Stimulated activated CD8-positive, alpha-beta memory T cell treated with anti-CD3 and anti-CD28 coated beads, Interleukin-4, amount 100 ng/mL, for 1 hour (primary cell): ENCODE data around the gene ABHD4.
"Not testable (repeated sequence)": the region's sequence is repeated elsewhere in the genome, so short reads cannot be mapped to it uniquely, and the experiment has no call there.

ENCODE experiments used
- DNase-seq, 2 donors: peaks; one replicate each; pipeline ENCODE4 v3.0.0-alpha.2; 2020; ENCODE audit warnings: low read depth in 2 of 2, low spot score in 1 of 2

The ABHD4 gene

DNA sequence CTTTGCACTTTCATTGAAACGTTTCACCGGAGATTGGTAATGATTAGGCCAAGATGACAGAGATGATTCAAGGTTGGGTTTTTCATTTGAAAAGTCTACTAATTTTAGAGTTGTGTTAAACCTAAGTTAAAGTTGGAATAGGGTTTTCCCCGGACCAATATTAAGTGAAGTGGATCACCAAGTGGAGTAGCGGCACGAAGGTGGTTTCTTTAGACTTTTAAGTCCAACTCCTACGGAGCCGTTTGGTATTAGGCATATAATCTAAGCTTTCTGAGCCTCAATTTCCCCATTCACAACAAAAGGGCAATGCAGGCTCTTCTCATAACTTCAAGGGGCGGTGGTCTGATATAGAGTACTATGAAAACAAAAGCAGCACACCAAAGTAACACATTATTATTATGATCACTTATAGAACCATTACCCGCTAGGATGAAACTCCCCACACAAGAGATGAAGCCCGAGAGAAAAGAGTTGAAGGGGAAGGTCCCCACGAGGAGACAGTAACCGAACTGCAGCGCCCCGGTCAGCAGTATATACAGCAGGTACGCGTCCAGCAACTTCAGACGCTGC, 9.5 kb upstream of the ABHD4 start:
- DNase-seq, result no peak

DNA sequence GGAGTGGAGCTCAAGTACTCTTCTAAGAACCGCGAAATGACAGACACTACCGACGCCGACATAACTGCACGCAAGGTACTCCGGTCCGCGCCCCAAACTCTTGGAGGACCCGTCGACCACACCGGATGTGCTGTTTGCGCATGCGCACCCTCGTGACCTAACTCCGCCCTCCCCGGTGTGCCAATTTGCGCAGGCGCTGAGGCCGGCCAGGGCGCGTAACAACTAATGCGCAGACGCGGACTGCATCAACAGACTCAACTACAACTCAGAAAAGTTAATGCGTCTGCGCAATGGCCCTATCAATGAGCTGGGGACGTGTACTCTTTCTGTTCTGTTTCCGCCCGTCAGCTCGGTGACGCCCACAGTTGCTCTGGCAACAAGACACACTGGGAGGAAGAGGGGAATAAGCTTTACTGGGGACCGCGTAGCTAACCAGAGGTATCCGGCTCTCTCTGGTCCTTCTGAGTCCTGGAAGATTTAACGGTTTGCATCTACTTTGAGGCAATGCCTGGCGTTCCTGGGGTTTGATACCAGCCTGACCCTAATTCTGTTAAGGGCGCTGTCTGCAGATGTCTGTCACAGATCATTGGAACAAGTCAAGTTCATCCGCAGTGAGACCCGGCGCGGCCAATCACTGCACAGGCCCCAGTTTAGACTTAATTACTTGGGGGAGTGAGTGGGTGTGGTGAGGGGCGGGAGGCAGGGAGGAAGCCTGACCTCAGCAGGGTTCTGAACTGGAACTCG, 8.8 kb upstream of the ABHD4 start, which contains the start of gene DAD1:
TSS of gene DAD1 (minus strand) at position 129 of the 744 bp plus-strand sequence. CDS start at position 62, 67 bp downstream.
- peak; percentile 99 to 100 for DNase-seq

DNA sequence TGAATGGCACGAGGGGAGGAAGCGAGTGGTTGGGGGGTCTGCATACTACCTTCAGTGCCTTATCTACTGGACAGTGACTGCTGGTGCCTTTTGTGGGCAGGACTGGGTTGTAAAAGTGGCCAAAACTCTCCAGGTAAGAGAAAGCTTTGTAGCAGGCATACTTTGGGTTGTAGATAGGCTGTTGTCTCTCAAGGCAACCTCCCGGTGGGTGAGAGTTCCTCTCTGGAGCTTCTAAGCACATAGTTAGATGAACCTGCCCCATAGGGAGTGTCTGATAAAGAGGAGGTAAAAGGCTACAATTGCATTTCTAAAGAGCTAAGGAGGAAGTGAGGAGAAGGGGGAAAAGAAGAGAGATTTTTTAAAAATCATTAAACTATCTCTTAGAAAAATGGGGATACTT, 4.9 kb upstream of the ABHD4 start:
- DNase-seq, result no peak

DNA sequence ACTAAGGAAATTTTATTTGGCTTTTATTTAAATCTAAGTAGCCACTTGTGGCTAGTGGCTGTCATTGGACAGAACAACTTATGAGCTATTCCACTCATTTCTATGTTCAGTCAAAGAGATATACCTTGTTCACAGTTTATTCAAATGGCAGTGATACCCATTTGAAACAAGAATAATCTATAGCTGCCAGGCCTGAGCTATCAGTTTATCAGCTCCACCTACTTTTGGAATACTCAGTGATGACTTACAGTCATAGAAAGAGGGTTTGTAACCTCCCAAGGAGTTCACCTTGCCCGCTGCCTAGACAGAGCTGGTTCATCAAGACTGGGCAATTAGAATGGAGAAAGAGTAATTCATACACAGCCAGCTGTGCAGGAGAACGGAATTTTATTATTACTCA, 4.5 kb upstream of the ABHD4 start:
- no peak for DNase-seq

DNA sequence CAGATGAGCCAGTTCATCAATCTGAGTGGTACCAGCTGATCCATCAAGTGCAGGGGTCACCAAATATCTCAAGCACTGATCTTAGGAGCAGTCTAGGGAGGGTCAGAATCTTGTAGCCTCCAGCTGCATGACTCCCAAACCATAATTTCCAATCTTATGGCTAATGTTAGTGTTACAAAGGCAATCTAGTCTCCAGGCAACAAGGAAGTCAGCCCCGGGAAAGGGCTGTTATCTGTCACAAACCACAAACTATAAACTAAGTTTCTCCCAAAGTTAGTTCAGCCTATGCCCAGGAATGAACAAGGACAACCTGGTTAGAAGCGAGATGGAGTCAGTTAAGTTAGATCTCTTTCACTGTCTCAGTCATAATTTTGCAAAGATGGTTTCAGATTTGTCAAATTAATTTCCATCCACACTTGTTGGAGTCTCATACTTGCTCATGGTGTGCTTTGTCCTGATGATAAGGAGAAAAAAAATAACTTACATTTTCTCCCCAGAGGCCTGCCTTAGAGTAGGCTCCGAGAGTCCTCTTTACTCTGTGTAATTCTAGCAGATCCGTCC, 3.9 kb upstream of the ABHD4 start:
- no peak for DNase-seq

DNA sequence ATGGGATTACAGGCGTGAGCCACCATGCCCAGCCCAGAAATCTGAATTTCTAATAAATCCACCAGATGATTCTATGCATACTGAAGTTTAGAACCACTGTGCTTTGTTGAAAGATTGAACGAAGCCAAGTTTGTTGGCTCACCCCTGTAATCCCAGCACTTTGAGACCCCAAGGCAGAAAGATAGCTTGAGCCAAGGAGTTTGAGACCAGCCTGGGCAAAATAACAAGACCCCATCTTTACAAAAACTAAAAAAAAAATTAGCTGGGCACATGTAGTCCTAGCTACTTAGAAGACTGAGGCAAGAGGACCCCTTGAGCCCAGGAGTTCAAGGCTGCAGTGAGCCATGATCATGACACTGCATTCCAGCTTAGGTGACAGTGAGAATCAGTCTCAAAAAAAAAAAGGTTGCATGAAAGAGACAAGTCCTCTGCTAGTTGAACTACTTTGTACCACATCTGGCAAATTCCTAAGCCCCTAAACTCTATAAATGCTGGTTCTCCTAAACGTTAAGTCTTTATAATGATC, 1.7 kb upstream of the ABHD4 start:
- no peak for DNase-seq

DNA sequence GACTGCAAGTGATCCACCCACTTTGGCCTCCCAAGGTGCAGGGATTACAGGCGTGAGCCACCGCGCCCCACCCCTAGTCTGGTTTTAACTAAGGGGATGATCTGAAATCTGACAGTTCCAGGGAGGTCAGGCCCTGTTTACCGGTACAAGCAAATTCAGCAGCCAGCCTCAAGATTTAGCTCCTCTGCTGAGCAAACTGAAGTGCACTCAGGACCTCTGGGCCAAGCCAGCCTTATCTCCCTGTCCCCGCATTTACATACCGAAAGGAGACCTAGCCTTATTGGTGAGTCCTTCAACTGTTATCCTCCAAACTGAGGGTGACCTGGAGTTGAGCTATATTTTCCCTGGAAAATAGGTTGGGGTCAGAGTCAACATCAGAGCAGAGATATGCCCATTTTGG, 835 bp upstream of the ABHD4 start:
- no peak for DNase-seq

DNA sequence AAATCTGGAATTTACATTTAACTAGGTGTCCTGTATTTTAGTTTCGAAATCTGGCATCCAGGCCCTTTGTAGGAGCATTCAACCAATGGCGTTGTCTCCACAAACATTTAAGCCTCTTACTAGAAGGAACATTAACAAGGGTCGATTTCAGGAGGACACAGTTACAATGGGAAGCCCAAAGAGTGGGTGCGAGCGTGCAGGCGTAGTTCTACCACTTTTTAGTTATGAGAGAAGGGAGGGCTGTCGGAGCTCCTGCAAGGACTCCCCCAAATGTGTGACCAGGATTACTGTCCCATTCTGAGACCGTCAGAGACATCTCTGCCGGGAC, 365 bp upstream of the ABHD4 start:
- DNase-seq, result no peak

DNA sequence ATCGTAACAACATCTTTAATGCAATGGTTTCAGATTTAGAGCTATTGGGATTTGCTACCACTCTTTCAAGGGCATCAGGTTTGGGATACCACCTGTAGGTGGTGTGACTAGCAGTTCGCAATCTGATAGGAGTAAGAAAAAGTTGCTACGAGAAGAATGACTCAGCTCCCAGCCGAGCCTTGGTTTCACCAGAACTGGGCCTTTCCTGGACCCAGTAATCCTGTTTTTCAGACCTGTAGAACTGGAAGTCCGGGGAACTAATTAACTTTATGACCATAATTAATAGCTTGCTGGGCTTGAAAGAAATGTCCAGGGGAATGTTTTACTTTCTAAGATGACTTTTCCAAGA, 770 bp downstream of the ABHD4 start:
- no peak for DNase-seq

DNA sequence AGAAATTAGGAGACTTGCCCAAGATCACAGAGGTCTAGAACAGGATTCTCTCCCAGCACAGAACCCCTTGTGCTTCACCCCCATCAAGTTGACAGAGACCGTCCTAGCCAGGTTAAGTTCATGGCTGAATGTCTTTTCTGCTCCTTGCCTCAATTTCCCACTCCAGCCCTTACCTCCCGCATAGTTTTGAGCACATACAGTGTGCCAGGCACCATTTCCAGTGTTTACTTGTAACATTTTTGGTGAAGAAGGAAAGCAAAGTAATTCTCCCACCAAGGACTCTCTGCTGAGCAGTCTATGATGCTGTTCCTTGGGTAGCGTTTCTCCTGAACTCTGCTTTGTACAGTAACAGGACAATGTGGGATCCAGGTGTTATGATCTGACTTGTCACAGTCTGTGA, 1.2 kb downstream of the ABHD4 start:
- DNase-seq, result no peak

DNA sequence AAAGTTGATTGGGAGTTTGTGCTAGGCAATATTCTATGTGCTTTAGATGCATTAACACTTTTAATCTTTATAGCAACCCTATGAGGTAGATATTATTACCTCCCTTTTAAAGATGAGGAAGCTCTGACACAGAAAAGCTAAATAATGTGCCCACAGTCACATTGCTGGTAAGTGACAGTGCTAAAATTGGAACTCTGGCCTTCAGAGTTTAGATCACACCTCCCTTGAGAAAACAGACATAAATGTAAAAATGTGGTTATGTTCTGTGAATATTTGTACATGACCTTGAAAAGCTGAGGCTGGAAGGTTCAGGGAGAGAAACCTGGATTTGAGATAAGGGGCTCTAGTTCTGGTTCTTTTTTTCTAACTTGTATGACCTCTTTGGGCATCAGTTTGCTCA, 1.9 kb downstream of the ABHD4 start:
- DNase-seq, result no peak

DNA sequence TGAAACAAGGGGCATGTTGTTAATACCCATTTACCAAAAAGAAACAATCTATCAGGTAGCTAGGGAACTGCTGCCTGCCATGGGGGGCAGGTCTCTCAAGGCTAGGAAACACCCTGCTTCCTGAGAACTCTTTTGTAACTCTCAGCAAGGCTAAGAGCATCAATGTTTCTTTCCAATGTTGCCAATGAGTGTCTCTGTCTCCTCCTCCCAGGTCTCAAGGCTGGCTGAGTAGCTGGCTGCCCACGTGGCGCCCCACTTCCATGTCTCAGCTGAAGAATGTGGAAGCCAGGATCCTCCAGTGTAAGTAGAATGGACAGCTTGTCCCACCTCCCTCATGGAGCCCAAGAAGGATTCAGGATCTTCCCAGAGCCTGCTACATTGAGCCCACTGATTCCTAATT, 3.4 kb downstream of the ABHD4 start:
- DNase-seq, result no peak

DNA sequence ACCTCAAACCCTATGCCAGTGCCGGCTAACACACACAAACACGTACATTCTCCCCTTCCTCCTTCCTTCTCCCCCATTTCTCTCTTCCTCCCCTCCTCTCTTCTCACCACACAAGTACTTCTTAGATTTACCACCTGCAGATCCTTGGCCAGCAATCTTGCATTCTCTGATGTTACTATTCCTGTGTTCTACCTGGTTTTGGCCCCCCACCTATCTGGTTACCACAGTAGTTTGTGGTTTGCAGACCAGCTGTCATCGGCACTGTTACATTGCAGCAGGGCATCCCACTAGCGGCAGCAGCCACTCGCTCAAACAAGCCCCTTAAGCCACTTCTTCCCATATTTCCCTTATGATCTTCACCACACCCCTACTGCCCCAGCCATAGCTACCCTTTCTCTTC, 3.9 kb downstream of the ABHD4 start:
- no peak for DNase-seq

DNA sequence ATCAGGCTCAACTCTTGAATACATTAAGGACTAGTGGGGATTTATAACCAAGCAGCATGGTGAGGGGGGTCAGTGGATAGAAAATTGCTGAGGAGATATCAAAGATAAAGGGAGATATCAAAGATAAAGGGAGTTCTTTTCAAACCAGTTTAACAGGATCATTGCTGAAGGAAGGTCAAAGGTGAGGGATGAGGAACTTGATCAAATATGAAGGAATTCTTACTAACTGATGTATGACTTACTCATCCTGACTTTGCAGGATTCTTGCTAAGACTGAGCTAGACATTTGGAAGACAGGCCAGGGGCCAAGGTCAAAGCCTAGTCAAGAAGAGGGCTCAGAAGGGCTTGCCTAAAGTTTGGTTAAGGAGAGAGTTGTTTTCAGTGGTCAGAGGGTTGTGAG, 4.8 kb downstream of the ABHD4 start:
- no peak for DNase-seq

DNA sequence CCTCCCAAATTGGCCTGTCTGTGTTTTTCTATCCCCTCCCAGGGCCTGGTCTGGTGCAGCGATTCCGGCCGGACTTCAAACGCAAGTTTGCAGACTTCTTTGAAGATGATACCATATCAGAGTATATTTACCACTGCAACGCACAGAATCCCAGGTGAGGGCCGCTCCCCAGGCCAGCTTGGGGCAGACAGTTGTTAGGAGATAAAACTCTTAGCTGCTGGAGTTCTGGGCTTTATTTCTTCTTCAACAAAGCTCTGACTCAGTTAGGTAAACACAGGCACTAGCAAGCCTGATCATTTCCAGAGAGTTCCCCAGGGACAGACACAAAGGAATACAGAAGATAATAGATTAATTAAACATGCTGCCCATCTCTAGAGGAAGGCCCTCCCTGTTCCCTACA, 8.3 kb downstream of the ABHD4 start:
- no peak for DNase-seq

DNA sequence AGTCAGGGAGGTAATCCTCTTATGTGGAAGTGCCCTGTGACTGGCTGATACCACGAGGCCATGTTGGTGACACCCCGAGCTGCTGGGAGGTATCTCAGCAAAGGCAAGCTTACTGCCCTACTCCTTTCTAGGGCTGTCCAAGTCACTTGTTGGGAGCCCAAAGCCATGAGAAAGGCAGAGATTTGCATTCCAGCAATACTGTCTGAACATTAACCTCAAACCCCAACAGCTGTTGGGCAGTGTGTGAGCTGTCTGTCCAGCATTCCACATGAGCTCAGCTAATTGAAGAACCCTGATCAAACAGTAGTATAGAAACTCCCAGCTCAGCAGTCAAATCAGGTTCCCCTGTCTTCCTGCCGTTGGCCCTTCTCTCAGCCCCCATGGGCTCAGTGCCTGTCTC, 9.2 kb downstream of the ABHD4 start:
- no peak for DNase-seq

DNA sequence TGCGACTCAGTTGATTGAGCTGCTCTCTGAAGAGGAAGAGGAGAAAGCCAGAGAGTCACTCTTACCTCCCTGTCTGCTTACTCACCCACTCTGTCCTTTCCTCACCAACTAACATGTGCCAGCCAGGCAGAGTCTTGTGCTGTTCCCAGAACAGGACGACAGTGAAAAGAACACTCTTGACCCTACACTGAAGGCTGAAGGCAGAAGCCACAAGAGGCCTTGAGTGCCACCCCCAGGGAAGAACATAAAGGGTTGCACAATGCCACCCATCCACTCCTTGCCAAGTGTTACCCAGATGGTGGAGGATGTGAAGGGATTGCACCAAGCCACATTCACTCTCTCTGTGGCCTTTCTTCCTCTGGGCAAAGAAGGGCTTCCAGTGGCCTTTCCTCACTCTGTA, 12.8 kb downstream of the ABHD4 start:
- DNase-seq, result no peak

DNA sequence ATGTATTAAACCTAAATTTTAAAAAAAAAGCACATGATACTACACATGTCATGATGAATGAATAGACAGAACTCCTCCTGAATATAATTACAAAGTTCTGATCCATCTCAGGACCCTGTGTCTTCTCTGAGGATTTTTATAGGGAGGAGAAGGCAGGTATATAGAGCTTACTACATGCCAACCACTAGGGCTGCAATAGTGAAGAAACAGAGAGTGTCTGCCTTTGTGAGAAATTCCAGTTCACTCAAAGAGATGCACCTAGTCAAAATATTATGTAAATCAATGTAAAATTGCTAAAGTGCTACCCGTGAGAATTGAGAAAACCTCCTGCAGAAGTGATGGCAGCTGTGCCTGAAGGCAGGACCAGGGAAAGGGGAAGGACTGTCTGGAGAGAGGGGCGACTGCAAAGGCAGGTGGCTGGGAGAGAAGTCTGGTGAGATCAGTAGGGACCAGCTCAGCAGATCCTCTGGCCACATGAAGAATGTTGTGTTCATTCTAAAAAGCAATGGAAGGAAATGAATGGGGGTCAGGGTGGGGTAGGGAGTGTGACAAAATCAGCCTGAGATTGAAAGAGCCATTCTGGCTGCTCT, 15.1 kb downstream of the ABHD4 start:
- no peak for DNase-seq

DNA sequence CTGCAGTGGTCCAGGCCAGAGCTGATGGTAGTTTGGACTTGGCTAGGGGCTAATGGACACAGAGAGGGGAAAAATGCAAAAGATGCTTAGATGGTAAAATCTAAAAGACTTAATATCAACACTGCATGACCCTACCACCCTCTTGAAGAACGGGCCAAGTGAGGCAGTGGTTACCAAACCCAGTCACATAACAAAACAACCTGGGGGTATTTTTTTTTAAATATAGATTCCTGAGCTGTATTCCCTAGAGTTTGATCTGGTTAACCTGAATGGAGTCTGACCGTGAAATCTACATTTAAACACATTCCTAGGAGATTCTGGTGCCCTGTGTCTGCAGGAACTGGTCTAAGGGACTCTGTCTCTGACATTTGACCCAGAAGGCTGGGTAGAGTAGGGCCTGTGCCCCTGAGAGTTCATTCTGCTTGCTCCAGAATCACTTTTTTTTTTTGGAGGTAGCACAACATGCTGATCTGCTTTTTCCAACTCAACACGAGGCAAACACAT, 15.7 kb downstream of the ABHD4 start:
- DNase-seq, result no peak

DNA sequence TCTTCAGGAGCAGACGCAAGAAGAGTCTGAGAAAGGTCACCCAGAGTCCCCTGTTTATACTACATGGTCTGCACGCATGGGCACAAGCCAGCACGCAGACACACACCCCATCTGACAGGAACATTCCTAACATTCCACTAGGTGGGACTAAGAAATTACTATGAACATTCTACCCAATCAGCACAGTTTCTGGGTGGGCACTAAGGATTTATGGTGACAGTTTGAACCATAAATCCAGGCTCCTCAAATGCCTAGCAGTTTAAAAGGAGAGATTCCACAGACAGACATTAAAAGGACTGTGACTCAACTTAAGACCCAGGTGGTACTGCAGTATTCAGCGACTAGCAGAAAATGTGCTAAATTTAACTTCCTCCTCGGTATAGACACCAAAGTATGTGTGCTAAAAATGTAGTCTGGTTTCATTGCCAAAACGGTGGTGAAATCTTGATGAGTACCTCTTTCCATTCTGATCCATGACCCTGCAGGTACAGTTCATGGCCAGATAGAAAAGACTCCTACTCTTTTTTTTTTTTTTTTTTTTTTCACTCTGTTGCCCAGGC, 16.2 kb downstream of the ABHD4 start:
- DNase-seq, result no peak

DNA sequence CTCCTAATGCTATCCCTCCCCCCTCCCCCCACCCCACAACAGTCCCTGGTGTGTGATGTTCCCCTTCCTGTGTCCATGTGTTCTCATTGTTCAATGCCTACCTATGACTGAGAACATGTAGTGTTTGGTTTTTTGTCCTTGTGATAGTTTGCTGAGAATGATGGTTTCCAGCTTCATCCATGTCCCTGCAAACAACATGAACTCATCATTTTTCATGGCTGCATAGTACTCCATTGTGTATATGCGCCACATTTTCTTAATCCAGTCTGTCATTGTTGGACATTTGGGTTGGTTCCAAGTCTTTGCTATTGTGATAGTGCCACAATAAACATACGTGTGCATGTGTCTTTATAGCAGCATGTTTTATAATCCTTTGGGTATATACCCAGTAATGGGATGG, 17.7 kb downstream of the ABHD4 start:
- DNase-seq, result not testable (repeated sequence)

DNA sequence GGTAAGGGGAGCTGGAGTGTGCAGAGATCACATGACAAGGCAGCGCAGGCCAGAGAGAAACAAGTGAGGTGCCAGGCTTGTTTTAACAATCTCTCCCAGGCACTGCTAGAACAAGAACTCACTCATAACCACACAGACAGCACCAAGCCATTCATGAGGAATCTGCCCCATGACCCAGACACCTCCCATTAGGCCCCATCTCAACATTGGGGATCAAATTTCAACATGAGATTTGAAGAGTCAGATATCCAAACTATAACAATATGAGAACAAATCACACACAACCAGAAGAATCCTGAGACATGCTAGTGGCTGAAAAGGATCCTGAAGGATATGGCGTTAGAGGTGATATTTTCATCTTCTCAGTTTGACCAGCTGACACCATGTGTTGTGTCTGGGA, 24.2 kb downstream of the ABHD4 start:
- no peak for DNase-seq
